ENCODE measurements around the gene DNAJC12.
"Not testable (repeated sequence)": the region's sequence is repeated elsewhere in the genome, so short reads cannot be mapped to it uniquely, and the experiment has no call there.

Gene DNAJC12

DNA sequence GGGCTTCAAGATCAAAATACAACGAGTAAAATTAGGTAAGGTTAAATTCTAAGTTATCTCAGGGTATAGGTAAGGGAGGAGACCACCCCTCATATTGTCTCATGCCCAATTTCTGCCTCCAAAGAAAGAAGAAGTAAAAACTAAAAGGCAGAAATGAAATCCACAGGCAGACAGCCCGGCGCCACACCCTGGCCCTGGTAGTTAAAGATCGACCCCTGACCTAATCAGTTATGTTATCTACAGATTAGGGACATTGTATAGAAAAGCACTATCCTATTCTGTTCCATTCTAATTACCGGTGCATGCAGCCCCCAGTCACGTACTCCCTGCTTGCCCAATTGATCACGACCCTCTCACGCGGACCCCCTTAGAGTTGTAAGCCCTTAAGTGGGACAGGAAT is 75.4 kb downstream of the DNAJC12 start:
- not testable (repeated sequence) for DNase-seq (ENCODE audit: low read depth)

- no peak for DNase-seq (ENCODE audit: low read depth)
Measured at GRCh38 chr10:67760272-67760671, 77.7 kb downstream of the DNAJC12 start.
